Stomach (tissue), 9 donors: ENCODE data around the gene COL13A1. TPM values are rescaled to one million over a fixed set of nuclear protein-coding genes. Genes with fewer than 3 reads are reported as not detected.

ENCODE experiments used
- DNase-seq, 2 donors: peaks; one replicate each; pipeline versions ENCODE4 v3.0.0 to v3.0.0-alpha.2; 2013 to 2019
- H3K27ac ChIP-seq, 5 donors: fragments of 200-600 bp in 4 of 5; sonication (generic) in 4 of 5; one replicate each; pipeline ENCODE4 v1.5.1; 2013 to 2019; ENCODE audit warnings: mild to moderate bottlenecking in 1 of 5, moderate library complexity in 1 of 5
- H3K27me3 ChIP-seq, 3 donors: fragments of 200-600 bp; sonication (generic); one replicate each; pipeline ENCODE4 v1.5.1; 2017 to 2019; ENCODE audit warnings: mixed run types in 1 of 3
- H3K36me3 ChIP-seq, 4 donors: fragments of 200-600 bp; sonication (generic); 1 replicate in 3 of 4; 2 replicates in 1 of 4; pipeline ENCODE4 v1.5.1; 2016 to 2019
- H3K4me1 ChIP-seq, 4 donors: fragments of 200-600 bp; sonication (generic); one replicate each; pipeline ENCODE4 v1.5.1; 2016 to 2019
- H3K4me3 ChIP-seq, 4 donors: fragments of 200-600 bp; sonication (generic) in 3 of 4; one replicate each; pipeline ENCODE4 v1.5.1; 2016 to 2019; ENCODE audit warnings: mild to moderate bottlenecking in 1 of 4
- H3K9me3 ChIP-seq, 4 donors: fragments of 200-600 bp; sonication (generic); one replicate each; pipeline ENCODE4 v1.5.1; 2016 to 2019
- CTCF ChIP-seq, 7 experiments: fragments of 450-650 bp in 4 of 7; fragments of 200-600 bp in 3 of 7; sonication (generic) in 3 of 7; IDR thresholded peaks; one replicate each; pipeline ENCODE4 v1.5.1; 2016 to 2019; ENCODE audit warnings: antibody characterized with exemption in 7 of 7, control low read depth in 2 of 7, mild to moderate bottlenecking in 1 of 7
- EP300 ChIP-seq: sonication (generic); formaldehyde crosslinking; IDR thresholded peaks from one replicate; pipeline ENCODE4 v1.6.1; 2017; ENCODE audit warnings: antibody characterized with exemption
- POLR2A ChIP-seq, 4 donors: fragments of 450-650 bp; IDR thresholded peaks; one replicate each; pipeline ENCODE4 v1.6.1; 2016; ENCODE audit warnings: antibody characterized with exemption in 4 of 4, control low read depth in 2 of 4, mild to moderate bottlenecking in 1 of 4, moderate library complexity in 1 of 4
- POLR2AphosphoS5 ChIP-seq, 3 donors: sonication (generic); formaldehyde crosslinking; IDR thresholded peaks; one replicate each; pipeline ENCODE4 v1.6.1; 2016; ENCODE audit warnings: antibody characterized with exemption in 3 of 3
- WGBS, 5 donors: extraction: QIAGEN DNeasy Blood & Tissue Kit in 3 of 5; methylation state at CpG; one replicate each; pipeline versions ENCODE4 v1.1.5 to v1.1.7; 2013 to 2018; 5-methylcytosine and 5-hydroxymethylcytosine counted together
- intact Hi-C: fragments of 100-400 bp; cut with DNase I; formaldehyde crosslinking; loops from one replicate; pipeline ENCODE4 v1.15.1; 2023; ENCODE audit warnings: low total_unique reads
- polyA plus RNA-seq, 3 donors: library from polyadenylated mRNA; stranded (reverse); fragments of 200-250 nt; gene quantifications; one replicate each; pipeline ENCODE4 v1.2.3, GENCODE V29; 2013
- total RNA-seq, 5 donors: library from RNA; depleted of rRNA; stranded (reverse); fragments of >200 nt; gene quantifications; one replicate each; pipeline versions ENCODE4 v1.1.0 to v1.2.3, GENCODE V29; 2014 to 2016
- donor health status: healthy with polysubstance abuse.
- donor health status: Bipolar disorder and iron deficiency.
- donor health status: healthy.

The COL13A1 gene
- total and polyA plus RNA-seq, 8 donors = 0.58 to 9.9 (median 6.9) TPM

- Histone ChIP-seq H3K36me3 (no peaks in the 10 kb centered on the region), H3K27ac (peak overlapping the region in 1 of 5 donors; percentile 67), H3K4me1 (peaks cover 18 to 29% (median 24%) of the 10 kb centered on the region in 4 donors), H3K4me3 (peak overlapping the region; percentile 44 to 63 (median 50)), H3K27me3 (peaks cover 2 to 43% (median 30%) of the 10 kb centered on the region in 3 donors), H3K9me3 (peaks cover 0 to 5% (median 2%) of the 10 kb centered on the region in 4 donors)
- peak; percentile 43 to 69 for DNase-seq
- no peak for TF ChIP-seq POLR2AphosphoS5 (IDR thresholded peaks at IDR 0.05)
- TF ChIP-seq CTCF (IDR thresholded peaks at IDR 0.05) = peak in 2 of 7 experiments; percentile 20 to 28
- no peak for TF ChIP-seq POLR2A (IDR thresholded peaks at IDR 0.05)
- no peak for TF ChIP-seq EP300
- WGBS, 5 donors = 11 to 14% (median 14%) methylated on average over 8 of the region's 8 CpGs
- intact Hi-C loops = no loop called here
These were observed 642 bp upstream of the COL13A1 start for GRCh38 chr10:69801094-69801433.

- Histone ChIP-seq H3K27me3 (peaks cover 2 to 43% (median 30%) of the 10 kb centered on the region in 3 donors), H3K4me3 (peak overlapping the region; percentile 44 to 63 (median 50)), H3K9me3 (no peaks in the 10 kb centered on the region), H3K4me1 (peaks cover 18 to 29% (median 24%) of the 10 kb centered on the region in 4 donors), H3K27ac (peak overlapping the region in 1 of 5 donors; percentile 67), H3K36me3 (no peaks in the 10 kb centered on the region)
- DNase-seq = peak in 1 of 2 donors; percentile 79
- 1 to 5% (median 3%) methylated on average over 28 to 80 of the region's 80 CpGs for WGBS, 5 donors
- intact Hi-C loops = no loop called here
- no peak for TF ChIP-seq CTCF (IDR thresholded peaks at IDR 0.05)
- no peak for TF ChIP-seq EP300
- no peak for TF ChIP-seq POLR2AphosphoS5 (IDR thresholded peaks at IDR 0.05)
- no peak for TF ChIP-seq POLR2A (IDR thresholded peaks at IDR 0.05)
These were observed 887 bp downstream of the COL13A1 start for GRCh38 chr10:69802424-69803161.

GRCh38 chr10:69803809-69804208, 2.1 kb downstream of the COL13A1 start:
- Histone ChIP-seq H3K4me3 (peak overlapping the region in 3 of 4 donors; percentile 44 to 52 (median 47)), H3K27ac (peak overlapping the region in 1 of 5 donors; percentile 67), H3K9me3 (no peaks in the 10 kb centered on the region), H3K4me1 (peaks cover 18 to 29% (median 24%) of the 10 kb centered on the region in 4 donors), H3K27me3 (peaks cover 2 to 43% (median 30%) of the 10 kb centered on the region in 3 donors), H3K36me3 (no peaks in the 10 kb centered on the region)
- WGBS, 5 donors = 78 to 100% (median 84%) methylated on average over 2 to 7 of the region's 7 CpGs
- intact Hi-C loops = no loop called here
- no peak for DNase-seq
- no peak for TF ChIP-seq POLR2A (IDR thresholded peaks at IDR 0.05)
- TF ChIP-seq CTCF (IDR thresholded peaks at IDR 0.05) = no peak
- TF ChIP-seq POLR2AphosphoS5 (IDR thresholded peaks at IDR 0.05) = no peak
- no peak for TF ChIP-seq EP300

- Histone ChIP-seq H3K9me3 (no peaks in the 10 kb centered on the region), H3K36me3 (no peaks in the 10 kb centered on the region), H3K27ac (no peak overlapping the region), H3K4me3 (no peak overlapping the region), H3K4me1 (peaks cover 18 to 29% (median 24%) of the 10 kb centered on the region in 4 donors), H3K27me3 (peaks cover 2 to 43% (median 30%) of the 10 kb centered on the region in 3 donors)
- intact Hi-C loops = no loop called here
- no peak for DNase-seq
- 88 to 93% (median 92%) methylated on average over 6 of the region's 6 CpGs for WGBS, 5 donors
- TF ChIP-seq POLR2A (IDR thresholded peaks at IDR 0.05) (no peak), EP300 (no peak), CTCF (IDR thresholded peaks at IDR 0.05) (no peak), POLR2AphosphoS5 (IDR thresholded peaks at IDR 0.05) (no peak)
These were observed 3.1 kb downstream of the COL13A1 start for GRCh38 chr10:69804775-69805174.
